GM18867 (cell line): ENCODE results near the gene AMT.

Source experiments
- ATAC-seq: cut with Tn5 transposase; IDR thresholded peaks from one replicate; pipeline ENCODE4 v1.9.1; 2021; ENCODE audit warnings: mild to moderate bottlenecking, moderate library complexity; ENCODE audit not compliant: unreplicated experiment

Gene AMT, protein sequence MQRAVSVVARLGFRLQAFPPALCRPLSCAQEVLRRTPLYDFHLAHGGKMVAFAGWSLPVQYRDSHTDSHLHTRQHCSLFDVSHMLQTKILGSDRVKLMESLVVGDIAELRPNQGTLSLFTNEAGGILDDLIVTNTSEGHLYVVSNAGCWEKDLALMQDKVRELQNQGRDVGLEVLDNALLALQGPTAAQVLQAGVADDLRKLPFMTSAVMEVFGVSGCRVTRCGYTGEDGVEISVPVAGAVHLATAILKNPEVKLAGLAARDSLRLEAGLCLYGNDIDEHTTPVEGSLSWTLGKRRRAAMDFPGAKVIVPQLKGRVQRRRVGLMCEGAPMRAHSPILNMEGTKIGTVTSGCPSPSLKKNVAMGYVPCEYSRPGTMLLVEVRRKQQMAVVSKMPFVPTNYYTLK

DNA sequence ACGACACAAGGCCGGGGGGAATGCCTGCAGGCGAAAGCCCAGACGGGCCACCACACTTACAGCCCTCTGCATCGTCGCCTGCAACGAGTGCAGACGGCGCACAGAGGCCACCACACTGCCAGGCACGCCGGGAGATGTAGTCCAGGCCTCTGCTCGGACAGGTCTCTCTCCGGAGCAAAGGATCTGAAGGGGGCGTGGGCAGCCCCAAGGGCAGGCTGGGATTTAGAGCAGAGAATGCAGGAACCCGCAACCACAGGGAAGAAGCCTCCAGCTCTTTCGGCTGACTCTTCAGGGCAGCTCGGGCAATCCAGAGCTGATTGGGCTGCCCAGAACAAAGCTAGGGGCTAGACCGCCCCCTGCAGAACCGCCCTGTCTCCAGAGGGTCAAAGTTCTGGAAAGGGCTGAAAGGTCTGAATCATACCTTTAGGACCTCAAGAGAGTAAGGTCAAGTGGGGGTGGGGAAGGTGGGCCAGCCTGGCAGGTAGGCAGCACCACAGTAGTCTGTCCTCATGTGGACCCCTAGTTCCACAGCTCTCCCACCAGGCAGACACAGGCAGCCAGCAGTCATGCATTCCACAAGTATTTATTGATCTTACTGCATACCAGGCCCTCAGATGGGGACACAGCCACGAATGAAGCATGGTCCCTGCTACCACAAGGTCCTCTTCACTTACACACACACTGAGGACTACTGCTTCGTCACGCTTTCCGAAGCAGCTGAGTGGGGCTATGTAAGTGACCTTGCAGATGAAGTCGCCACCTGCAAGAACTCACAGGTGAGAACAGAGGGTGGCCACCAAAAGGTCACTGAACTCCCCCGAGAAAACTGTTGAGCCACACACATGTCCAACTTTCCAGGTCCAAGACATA lies at the start of gene AMT:
Gene AMT (minus strand): TSS at position 95 of the 870 bp plus-strand sequence. CDS start 23 bp downstream, at position 72.
- no peak for ATAC-seq

DNA sequence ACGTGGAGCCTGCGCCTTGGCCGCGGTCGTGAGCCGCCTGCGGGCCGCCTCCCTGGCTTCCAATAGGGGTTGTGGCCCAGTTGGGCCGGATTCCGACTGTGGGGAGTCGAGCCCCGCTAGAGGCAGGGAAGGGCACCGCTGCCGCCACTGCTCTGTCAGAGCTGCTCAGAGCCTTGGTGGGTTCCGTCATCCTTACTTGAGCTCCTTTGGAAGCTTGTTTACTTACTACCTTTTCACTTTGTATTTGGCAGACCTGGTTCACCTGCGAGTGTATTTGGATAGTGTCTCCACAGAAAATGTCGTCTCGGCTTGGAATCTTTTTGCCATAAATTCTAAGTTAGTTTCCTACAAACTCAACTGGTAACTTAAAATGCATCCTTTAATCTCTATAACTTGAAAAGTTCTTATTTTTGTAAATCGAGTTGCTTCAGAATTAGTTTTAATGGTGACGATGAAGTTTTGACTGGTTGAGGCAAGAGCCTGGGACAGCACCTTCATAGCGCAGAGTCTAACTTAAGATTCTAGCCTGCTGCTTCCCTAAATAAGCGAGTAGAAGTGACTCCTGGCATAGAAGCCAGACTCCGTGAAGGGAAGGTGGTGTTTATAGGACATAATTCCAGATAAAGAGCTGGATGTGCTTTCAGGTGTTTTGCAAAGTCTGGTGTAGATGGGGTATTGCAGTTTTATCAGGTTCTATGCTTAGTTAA lies 48.6 kb upstream of the AMT start:
- peak; percentile 27 for ATAC-seq

DNA sequence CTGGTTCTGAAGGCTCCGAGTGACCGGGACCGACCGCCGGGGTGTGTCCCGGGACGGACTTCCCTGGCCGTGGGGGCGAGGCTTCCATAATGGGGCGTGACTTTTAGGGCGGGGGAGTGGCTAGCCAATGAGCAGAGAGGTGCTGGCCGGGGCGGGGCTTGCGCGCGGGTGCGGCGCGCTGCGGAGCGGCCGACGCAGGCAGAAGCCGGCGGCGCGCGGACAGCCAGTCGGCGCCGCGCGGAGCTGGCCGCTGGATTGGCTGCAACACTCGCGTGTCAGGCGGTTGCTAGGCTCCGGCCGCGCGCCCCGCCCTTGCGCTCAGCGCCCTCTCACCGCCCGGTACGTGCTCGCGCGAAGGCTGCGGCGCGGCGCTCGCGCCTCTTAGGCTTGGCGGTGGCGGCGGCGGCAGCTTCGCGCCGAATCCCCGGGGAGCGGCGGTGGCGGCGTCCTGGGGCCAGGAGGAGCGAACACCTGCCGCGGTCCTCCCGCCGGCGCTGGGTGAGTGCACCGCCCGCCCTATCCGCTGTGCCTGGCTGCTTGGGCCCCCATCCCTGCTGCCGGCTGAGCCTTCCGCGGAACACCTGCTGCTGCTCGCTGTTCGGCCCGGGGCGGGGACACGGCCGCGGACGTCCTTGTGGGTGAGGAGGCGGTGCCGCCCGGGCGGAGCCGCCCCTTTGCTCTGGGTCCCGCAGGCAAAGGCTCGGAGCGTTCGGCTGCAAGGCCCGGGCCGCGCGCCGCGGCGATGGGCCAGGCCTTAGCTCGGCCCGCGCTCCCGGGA lies 47.9 kb upstream of the AMT start, which contains the start of gene DAG1:
Gene DAG1 (plus strand): TSS at position 332 of the 778 bp plus-strand sequence. CDS start 40,268 bp downstream, outside the sequence.
- ATAC-seq, result peak; percentile 83

DNA sequence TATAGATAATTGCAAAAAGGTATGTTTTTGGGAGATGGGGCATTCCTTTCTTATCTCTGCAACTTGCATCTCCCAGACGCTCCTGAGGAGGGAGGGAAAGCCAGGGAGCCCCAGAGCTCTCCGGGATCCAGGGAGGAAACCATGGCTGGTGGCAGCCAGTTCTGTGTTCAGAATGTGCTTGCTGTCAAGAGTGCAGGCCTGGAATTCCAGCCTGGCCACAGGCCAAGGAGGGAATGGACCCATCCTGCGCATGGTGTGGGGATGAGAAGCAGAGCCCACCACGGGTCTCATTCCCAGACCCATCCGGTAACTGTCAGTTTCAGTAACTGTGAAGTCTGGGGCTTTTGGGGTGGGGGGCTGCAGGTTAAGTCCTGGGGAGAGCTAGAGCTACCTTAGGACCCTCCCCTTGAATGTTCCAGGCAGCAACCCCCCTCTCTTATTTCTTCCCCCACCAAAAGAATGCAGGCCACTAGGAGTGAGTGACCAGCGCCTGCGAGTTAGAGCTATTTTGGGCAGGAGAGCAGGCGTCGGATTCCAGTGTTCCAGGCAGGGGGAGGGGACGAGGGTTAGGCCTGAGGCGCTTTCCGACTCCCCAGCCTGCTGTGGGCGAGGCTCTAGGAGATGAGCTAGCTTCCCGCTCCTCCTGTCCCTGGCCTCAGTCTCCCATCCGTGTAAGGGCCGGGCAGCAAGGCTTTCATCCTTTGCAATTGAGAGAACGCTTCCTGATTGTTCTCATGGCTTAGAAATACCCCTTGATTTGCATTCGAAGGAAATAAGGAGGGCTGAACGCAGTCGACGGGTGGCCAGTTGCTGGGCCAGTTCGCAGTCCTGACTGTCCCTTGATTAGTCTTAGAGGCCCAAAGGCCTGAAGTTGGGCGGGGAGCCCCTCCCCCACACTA lies 47.0 kb upstream of the AMT start:
- ATAC-seq, result no peak

DNA sequence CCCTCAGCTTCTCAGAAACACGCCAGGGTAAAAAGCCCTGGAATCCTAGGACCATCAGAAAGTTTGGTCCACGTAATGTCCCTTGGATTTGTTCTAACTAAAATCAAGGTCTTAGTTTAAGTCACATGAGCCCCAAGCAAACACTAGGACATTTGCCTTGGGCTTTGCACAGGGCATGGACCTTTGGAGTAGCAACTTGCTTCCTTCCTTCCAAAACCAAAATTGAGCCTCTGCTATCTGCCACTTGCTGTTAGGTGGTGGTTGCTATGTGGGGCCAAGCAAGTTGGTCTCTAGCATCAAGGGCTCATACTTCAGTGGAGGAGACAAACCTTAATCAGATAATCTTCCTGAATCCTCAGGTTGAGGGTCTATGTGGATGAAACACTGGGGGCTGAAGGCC lies 43.8 kb upstream of the AMT start:
- ATAC-seq, result no peak

DNA sequence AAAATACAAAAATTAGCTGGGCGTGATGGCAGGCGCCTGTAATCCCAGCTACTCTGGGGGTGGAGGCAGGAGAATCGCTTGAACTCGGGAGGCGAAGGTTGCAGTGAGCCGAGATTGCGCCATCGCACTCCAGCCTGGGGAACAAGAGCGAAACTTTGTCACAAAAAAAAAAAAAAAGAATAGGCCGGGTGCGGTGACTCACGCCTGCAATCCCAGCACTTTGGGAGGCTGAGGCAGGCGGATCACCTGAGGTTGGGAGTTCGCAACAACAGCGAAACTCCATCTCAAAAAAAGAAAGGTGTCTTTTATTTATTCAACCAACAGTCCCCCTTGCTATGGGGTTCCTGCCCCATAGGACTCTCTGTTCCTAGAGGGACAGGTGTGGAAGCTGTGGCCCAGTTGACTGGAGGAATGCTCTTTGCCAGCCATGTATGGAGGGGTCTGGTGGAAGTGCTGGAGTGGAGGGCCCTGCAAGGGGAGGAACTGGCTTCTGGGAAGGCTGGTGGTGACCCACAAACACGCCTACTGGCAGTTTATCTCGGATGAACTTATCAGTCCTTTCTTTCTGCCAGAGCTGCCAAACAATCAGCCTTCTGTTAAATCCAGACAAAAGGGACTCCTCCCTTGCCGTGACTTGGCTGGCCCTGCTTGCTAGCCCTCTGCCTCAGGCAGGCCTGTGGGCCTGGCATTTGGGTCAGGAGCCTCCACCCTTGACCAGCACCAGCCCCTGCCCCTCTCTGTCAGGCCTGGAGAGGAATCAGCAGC lies 43.2 kb upstream of the AMT start:
- ATAC-seq, result no peak

DNA sequence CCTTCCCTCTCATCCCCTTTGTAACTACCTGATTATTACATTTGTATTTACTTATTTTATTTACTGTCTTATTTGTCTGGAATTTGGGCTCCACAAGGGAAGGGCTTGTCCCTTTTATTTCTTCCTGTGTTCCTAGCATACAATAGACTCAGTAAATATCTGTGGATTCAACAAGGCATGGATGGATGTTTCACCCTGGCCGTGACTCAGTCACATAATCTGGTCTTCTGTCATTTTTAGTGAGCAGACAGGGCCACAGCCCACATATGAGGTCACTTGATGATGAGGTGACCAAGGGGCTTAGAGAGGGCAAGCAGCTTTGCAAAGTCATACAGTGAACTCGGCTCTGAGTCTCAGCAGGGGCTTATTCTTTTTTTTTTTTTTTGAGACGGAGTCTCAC lies 39.9 kb upstream of the AMT start:
- ATAC-seq, result no peak

DNA sequence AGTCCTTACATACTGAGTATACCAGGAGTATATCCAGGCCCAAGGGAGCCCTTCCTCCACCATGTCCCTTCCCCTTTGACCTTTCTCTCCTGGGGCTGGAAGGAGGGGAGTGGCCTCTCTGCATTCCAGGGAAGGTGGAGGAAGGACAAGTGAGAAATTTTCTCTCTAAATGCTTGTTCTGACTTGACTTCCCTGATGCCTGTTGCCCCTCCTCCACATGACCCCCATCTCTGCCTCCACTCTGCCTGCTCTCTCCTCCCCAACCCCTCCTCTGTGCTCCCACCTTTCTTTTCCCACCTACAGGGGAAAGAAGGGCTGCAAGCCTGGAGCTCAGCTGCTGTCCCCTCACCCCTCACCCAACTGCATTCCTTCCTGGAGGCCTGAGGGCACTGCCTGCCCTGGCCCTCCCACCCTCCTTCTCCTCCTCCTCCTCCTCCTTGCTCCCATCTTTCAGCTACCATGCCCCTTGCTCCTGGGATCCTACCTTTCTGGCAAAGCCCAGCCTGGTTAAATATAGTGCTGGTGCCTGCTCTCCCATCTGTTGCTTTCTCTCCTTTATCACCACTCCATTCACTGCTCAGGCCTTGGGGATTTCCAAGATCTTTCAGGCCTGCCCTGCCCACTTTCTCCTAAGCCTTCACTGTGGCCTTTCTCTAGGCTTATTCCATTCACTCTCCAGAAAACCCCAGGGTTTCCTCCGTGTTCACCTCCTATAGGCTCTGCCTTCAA lies 39.3 kb upstream of the AMT start:
- no peak for ATAC-seq

DNA sequence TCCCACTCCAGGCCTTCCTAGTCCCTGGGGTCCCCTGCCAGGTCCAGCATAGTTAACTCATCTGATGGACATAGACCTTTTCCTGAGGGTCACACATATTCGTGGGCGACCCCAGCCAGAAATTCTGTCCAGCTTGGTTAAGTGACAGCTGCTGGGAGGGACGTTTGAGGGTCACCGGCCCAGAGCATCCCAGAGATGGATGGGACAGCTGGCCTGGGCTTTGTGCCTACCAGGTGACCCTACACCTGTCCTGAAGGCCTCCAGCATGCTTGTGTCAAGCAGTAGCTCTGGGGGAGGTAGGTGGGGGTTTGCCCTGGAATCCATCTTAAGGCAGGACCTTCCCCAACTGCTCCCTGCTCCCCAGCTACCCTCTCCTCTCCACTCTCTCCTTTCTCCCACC lies 38.7 kb upstream of the AMT start:
- no peak for ATAC-seq

DNA sequence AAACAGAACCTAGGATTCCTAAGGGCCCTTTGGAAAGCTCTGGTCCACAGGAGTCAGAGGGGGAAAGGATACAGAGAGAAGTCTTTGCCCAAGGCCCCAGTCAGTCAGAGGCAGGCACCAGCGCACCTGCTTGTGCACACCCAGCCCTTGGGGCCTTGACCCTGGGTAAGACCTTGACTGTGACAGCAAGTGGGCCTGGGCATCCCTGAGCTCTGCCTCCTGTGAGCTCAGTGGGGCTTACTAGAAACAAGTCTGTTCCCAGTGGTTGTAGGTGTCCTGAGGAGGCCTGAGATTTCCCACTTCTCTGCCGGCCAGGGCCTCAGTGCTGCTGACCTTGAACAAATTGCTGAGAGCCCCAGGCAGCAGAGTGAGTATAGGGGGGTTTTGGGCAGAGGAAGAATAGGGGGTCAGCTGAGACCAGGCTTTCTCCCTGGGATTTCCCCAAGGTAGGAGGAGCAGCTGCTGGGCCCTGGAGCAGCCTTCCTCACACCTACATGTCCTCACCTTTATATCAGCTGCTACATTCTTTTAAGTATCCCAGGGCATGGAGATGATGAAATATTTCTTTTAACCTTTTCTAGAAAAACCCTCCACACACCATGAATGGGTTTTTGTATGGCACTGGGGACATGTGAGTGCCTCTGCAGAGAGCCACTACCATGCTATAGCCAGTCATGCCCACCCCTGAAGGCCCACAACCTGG lies 38.1 kb upstream of the AMT start:
- ATAC-seq, result no peak

DNA sequence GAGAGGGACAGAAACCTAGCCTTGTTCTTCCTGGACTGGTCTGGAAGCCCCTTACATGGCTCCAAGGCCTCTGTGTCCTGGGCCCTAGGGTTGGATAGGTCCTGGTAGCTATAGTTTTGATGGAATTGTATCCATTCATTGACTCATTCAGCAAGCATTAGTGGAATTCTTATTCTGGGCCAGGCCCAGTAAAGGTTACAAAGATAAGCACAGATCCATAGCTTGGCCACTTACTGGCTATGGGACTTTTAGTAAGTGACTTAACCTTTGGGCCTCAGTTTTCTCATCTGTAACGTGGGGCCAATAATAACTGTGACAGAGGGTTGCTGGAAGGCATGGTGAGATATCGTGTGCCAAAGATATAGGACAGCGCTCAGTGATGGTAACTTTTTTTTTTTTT lies 34.2 kb upstream of the AMT start:
- ATAC-seq, result no peak

DNA sequence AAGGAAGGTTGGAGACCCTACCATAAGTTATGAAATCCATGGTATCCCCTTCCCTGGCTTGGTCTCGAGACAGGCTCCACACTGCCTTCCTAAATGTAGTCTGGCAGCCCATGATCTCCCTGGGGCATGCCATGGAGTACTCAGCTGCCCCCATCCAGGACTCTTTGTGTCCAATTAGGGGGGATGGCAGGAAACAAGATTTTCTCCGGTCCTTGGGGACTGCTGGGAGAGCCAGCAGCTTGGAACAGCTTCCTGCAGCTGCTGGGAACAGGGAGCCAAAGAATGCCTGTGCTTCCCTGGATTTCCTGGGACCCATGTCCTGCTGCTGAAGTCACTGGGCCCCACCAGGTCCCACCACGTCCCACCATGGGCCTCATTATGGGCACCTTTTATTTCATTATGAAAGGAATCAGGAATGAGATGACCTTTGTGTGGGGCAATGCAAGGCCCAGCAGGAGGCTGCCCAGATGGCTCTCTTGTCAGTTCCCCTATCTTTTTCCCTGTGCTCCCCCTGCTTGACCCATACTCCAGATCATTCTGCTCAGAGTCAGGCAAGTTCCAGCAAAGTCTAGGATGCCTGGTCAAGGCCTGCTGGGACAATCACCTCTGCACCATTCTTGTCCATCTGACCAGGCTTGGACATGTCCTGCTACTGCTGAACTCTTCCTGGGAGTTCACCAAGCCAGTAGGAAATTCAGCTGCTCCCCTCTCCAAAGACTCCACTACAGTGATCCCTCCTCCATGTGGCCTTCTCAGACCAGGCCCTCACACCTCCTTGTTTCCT lies 32.8 kb upstream of the AMT start:
- no peak for ATAC-seq

DNA sequence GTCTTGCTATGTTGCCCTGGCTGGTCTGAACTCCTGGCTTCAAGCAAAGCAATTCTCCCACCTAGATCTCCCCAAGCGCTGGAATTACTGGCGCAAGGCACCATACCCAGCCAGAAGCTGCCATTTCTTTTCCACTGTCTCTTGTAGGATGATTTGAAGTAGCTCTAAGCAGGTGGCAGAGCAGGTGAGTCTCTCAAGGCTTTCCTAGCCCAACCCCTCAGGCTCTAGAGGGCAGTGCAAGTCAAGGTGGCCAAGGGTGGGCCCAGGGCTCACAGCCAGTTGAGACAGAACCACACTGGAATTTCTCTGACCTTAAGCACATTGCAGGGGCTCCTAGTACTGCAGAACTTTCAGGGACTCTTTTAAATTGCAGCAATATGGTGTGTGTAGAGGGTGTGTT lies 32.2 kb upstream of the AMT start:
- no peak for ATAC-seq

DNA sequence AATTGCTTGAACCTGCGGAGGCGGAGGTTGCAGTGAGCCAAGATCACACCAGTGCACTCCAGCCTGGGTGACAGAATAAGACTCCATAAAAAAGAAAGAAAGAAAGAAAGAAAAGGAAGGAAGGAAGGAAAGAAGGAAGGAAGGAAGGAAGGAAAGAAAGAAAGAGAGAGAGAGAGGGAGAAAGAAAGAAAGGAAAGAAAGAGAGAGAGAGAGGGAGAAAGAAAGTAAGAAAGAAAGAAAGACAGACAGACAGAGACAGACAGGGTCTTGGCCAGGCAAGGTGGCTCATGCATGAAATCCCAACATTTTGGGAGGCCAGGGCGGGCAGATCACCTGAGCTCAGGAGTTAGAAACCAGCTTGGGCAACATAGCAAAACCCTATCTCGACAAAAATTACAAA lies 31.3 kb upstream of the AMT start:
- ATAC-seq, result no peak

DNA sequence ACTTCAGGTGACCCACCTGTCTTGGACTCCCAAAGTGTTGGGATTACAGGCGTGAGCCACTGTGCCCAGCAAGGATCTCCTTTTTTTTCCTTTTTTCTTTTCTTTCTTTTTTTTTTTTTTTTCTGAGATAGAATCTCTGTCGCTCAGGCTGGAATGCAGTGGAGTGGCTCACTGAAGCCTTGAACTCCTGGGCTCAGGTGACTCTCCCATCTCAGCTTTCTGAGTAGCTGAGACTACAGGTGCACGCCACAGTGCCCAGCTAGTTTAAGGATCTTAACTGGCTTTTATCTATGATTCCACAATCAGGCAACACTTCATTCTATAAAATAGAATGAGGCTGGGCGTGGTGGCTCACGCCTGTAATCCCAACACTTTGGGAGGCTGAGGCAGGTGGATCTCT lies 23.1 kb upstream of the AMT start:
- no peak for ATAC-seq

DNA sequence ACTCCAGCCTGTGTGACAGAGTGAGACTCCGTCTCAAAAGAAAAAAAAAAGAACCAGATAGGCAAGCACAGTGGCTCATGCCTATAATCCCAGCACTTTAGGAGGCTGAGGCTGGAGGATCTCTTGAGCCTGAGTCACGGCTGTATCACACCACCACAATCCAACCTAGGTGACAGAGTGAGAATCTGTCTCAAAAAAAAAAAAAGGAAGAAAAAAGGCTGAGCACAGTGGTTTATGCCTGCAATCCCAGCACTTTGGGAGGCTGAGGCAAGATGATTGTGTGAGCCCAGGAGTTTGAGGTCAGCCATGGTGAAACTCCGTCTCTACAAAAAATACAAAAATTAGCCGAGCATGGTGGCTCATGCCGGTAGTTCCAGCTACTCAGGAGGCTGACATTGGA lies 12.5 kb upstream of the AMT start:
- ATAC-seq, result no peak

DNA sequence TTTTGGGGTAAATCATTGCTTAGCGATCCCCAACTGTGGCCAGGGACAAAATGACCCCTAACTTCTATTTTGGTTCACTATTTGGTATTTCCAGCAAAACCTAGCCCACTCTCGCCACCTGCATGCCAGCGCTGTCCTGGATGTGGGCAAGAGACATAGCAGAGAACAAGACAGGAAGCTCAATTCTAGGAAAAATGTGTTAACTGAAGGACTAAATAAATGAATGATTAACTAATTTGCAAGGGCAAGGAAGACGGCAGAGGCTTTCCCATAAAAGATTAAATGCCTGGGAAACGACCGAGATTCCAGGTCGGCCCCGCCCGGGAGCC lies 6.4 kb upstream of the AMT start:
- ATAC-seq, result no peak
